ENCODE measurements around the gene COL4A5.

COL4A5 gene

GRCh38 chrX:108642273-108642628 is 202.6 kb downstream of the COL4A5 start:
- no peak for DNase-seq

DNA sequence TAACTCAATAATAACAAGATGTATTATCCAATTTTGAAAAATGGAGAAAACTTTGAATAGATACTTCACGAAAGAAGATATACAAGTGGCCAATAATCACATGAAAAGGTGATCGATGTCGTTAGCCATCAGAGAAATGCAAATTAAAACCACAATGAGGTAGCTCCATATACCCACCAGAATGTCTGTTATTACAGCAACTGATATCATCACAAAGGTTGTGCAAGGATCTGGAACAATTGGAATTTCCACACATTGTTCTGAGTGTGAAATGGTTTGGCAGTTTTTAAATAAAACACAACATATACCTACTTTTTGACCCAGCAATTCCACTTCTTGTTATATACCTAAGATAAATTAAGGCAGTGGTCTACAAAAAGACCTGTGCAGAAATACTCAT is 225.1 kb downstream of the COL4A5 start:
- no peak for DNase-seq

DNA sequence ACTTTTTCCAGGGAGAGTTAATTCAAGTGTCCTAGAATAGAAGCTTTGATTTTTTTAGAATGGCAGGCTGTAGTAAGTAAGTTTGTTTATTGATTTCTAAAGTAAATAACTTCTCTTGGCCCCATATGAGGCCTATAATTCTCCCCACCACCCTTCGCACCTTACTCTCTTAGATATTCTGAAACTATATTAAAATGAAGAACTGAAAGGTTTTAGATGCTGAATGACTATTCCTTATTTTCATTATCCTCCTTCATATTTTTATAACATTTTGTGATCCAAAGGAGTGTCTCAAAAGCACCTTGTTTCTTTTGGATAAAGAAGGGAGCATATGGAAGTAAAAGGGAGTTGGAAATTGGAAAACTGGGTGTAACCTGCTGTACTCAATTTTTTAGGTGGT is 226.5 kb downstream of the COL4A5 start:
- no peak for DNase-seq

DNA sequence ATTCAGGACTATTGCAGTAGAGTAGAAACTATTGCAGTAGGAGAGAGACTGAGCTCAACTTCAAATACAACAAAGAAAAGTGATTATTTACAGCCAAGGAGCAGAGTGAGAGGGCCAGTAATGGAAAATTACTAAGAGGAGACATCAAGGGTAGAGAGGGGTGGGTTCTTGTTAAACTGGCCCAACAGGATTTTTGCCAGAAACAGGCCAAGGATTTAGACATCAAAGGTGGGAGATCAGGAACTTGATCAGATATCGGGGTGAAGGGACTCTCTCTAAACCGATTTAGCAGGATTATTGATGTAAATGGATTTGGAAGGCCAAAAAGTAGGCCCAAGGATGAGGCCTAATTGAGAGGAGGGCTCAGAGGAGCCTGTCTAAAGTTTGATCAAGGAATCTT is 231.9 kb downstream of the COL4A5 start:
- no peak for DNase-seq

- DNase-seq: no peak
Observed at GRCh38 chrX:108696690-108697089, 257.1 kb downstream of the COL4A5 start.

DNA sequence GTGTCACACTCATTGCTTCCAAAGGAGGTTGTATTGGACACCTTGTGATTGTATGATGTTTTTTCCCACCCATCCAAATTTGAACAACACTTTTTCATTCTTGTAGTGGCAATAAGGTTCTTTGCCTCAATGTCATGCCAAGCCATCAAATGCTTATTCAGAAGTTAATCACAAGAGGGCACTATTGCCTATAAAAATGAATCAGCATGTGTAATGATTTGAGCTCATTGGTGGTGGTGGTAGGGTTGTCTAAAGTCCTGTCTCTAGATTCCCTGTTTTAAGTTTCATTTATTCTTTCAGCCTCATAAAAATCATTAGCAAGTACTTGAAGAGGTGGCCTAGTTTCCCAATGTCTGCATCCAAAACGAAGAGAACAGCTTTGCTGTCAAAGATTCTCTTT is 259.7 kb downstream of the COL4A5 start:
- DNase-seq: no peak

DNA sequence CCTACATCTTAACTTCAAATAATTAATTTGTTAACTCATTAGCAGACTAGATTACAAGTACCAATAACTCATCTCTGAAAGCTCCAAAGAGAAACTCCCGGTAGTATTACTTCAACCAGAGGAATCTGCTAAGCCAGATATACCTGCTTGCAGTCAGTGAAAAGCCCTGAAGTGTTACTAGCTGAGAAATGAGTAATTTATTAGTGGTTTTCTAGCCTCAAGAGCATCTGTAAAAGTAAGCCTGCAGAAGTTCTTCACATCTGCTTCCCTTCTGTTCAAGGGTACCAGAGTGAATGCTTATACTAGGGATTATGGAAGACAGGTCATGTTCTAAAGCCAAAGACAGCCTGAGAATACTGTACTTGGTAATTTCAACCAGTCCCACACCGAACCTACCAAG is 262.0 kb downstream of the COL4A5 start:
- no peak for DNase-seq

- DNase-seq: no peak
Observed at GRCh38 chrX:108702530-108702929, 262.9 kb downstream of the COL4A5 start.

GRCh38 chrX:108704839-108705238 is 265.2 kb downstream of the COL4A5 start:
- DNase-seq: no peak

- no peak for DNase-seq
Observed at GRCh38 chrX:108712886-108713285, 273.2 kb downstream of the COL4A5 start.

DNA sequence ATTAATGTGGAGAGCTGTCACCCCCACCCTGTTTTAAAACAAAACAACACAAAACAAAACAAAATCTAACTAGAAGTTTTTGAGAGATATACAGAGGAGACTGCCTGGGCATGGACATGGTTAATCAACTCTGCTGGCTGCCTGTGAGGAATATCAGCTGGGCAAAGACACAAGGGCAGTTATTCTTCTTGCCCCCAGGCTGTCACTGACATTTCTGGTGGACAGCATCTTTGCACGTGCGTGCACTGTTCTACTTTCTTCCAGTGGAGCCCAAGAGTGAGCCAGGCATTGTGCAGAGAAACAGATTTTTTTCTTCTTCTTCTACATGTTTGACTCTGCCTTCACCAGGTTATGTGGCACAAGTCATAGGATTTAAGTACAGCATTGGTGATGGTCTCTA is 282.9 kb downstream of the COL4A5 start:
- no peak for DNase-seq

- DNase-seq: no peak
Observed at GRCh38 chrX:108726748-108727147, 287.1 kb downstream of the COL4A5 start.

DNA sequence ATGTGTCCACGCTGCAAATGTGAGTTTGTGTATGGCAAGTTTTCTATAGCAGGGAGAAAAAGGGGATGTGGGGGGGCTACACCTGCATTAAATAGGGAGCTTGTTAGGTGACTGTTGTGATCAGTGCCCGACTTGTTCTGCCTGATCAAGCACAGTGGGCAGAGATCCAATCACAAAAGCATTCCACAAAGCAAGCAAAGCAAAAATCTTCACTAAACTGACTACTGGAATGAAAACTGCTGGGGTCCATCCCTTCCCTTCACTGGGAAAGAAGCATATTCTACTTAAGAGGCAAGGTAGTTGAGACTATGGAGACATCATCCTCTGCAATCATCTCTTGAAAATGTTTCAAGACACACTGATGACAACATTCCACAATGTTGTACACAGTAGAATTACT is 291.5 kb downstream of the COL4A5 start:
- DNase-seq: no peak

DNA sequence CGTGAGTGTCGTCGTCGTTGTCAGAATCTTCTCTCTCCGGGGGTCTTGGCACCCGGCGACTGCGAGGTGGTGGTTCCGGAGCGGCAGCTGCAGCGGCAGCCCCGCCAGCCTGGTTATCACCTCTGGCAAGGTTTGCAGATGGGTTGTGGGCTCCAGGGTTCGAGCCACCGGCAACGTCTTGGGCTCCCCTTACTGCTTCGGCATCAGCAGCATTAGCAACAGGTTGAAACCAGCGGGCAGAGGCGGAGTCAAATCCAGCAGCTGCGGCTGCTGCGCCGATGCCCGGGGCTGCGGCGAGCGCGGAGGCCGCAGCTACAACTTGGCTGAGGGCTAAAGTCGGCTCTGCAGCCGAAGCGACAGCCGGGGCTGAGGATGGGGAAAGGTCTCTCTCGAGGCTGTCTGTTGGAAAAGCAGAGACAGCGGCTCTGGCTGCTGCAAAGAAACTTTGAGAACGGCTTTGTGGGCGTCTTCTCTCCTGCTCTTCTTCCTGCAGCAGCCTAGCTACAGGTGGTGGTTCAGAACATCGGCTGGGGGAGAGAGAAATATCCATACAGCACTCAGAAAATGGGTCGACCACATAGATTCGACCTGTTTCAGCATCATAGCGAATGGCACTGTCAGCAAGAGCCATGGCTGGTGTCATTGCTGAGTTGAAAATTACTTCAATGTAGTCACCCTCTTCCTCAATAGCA is 293.1 kb downstream of the COL4A5 start:
- DNase-seq: no peak

DNA sequence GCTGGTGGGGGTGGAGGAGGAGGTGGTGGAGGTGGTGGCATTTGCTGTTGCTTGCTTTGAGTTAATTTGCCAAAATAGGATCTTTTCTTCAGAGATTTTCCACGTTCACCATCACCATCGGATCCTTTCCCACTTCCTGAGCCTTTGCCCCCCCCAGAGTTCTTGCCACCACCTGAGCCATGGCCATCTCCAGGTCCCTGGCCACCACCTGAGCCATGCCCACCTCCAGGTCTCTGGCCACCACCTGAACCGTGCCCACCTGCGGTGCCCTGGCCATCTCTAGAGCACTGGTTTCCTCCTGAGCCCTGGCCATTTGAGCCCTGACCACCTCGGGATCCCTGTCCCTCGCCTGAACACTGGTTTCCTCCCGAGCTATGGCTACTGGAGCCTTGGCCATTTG is 294.8 kb downstream of the COL4A5 start:
- no peak for DNase-seq

DNA sequence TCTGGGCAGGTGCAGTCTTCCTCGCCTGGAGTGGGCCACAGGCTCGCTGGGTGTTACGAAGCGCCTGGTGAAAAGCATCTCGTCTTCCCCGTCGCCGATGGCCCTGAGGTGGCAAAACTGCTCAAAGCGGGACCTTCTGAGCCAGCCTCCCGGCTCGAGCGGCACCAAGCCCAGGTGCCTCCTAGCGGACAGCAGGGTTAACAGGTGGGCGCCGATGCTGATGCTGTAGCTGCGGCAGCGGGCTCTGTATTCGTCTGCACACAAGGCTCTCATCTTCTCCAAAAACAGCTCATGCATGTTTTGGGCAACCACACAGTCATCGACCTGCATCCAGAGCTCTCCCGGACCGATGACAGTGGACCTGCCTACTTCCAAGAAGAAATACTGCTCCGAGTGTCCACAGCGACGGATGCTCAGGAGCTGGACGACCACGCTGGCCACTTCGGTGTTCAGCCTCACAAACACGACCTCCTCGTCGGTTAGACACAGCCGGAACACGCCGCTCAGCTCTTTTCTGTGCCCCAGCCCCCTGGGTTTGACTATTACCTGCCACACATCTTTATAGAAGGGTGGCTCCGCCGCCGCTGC is 295.5 kb downstream of the COL4A5 start:
- no peak for DNase-seq

DNA sequence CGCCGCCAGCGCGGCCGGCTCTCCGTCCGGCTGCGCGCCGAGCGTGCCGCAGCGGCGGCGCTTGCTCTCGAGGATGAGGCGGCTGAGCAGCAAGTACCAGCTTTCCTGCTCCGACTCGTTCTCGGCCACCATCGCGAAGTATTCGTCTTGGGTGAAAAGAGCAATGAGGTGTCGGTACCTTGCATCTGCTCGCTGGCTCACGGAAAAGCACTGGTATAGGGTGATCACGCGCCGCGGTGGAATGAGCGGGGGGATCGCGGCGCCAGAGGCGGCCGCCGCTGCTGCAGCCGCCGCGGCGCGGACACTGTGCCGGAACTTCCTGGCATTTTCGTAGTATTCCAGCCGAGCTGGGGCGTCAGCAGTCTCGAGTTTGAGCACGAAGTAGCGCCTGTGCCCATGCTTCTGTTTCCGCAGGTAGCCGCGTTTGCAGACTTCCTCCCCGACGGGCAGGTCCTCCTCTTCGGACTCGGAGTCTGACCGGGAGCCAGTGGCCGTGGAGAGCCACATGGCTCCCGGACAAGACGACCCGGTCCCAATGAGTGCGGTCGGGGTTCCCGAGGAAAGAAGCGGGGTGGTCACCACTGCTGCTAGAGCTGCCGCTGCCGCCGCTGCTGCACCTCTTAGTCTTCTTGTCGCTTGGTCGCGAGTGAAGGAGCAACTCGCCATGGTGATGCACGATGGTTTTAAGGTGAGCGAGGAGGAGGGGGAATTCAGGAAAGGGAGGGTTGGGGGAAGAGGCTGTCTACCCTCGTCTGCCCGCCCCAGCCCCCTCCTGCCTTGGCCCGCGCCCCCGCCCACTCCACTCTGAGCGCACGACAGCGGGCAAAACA is 296.3 kb downstream of the COL4A5 start:
- DNase-seq: no peak

- DNase-seq: no peak
Observed at GRCh38 chrX:108736509-108737479, 297.2 kb downstream of the COL4A5 start, which contains the start of gene IRS4. TSS of gene IRS4 (minus strand) at chrX:108736563.

DNA sequence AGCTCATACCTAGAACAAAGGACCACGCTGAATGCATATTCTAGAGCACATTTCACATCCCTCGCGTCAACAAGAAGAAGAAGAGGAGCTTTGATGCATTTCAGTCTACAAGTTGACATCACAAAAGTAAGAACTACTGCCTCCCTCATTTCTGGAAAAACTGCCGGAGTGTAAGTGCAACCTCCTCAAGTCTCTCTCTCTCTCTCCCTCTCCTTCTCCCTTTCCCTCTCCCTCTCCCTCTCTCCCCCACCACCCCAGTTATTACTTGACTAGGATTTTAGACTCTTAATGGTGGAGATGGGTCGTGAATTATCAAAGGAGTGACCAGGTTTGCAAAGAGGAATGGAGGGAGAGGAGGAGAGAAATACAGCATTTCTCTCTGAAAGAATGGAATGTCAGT is 298.1 kb downstream of the COL4A5 start:
- DNase-seq: no peak

DNA sequence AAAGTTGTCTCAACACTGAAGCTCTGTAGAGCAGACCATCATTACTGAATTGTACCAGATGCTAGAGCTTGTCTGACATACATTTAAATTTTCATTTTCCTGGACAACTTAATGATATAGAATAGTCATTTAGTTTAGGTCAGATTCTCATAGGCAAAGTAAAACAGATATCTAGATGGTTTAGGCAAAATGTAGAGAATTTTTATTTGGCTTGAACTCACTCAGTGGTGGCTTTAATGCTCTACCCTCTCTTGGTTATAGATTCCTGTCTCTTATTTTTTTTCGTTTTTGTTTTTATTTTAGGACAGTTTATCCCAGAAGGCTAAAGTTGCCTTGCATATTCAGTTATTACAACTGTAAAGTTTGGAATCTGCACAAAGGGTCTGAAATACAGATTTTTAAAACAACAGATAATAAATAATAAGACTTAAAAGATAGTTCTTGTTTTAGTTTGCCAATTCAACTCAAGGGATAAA is 300.7 kb downstream of the COL4A5 start:
- no peak for DNase-seq
